CD8-positive, alpha-beta memory T cell (primary cell): ENCODE data around the gene IDH3B. TPM values are rescaled to one million over a fixed set of nuclear protein-coding genes. Genes with fewer than 3 reads are reported as not detected.

Experiments used
- CTCF ChIA-PET: fragments of 350-600 bp; sonication (Branson Sonifier 250); formaldehyde crosslinking; loops from one replicate; lab custom pipeline; 2021; ENCODE audit warnings: antibody characterized with exemption; lab: Charles Lee
- POLR2A ChIA-PET: fragments of 350-600 bp; sonication (Branson Sonifier 250); formaldehyde crosslinking; loops from one replicate; lab custom pipeline; 2021; ENCODE audit warnings: antibody characterized with exemption; lab: Charles Lee
- DNase-seq, 5 donors: peaks; one replicate each; pipeline versions ENCODE4 v3.0.0 to v3.0.0-alpha.2; 2020 to 2022; ENCODE audit warnings: mixed read lengths in 1 of 5
- H3K27ac ChIP-seq: one replicate; pipeline ENCODE4 v1.7.0; 2013; ENCODE audit warnings: low read depth, mild to moderate bottlenecking, low read length, moderate library complexity
- H3K27me3 ChIP-seq: 2 replicates; pipeline ENCODE4 v1.7.0; 2013; ENCODE audit warnings: low read length, mild to moderate bottlenecking; ENCODE audit not compliant: insufficient read depth, poor library complexity, severe bottlenecking
- H3K36me3 ChIP-seq: 2 replicates; pipeline ENCODE4 v1.7.0; 2013; ENCODE audit warnings: mild to moderate bottlenecking, low read length, moderate library complexity; ENCODE audit not compliant: insufficient read depth
- H3K4me1 ChIP-seq: 2 replicates; pipeline ENCODE4 v1.7.0; 2013; ENCODE audit warnings: mild to moderate bottlenecking, low read length, moderate library complexity; ENCODE audit not compliant: insufficient read depth
- H3K4me3 ChIP-seq: 2 replicates; pipeline ENCODE4 v1.7.0; 2013; ENCODE audit warnings: mild to moderate bottlenecking, low read length
- H3K9me3 ChIP-seq: 2 replicates; pipeline ENCODE4 v1.7.0; 2013; ENCODE audit warnings: mild to moderate bottlenecking, low read length
- H3K27ac Mint-ChIP-seq, 8 donors: one replicate each; pipeline ENCODE4 v1.8.0; 2020 to 2021; ENCODE audit warnings: mixed read lengths in 8 of 8, mild to moderate bottlenecking in 6 of 8, inconsistent platforms in 3 of 8, moderate library complexity in 3 of 8
- H3K27me3 Mint-ChIP-seq, 2 donors: one replicate each; pipeline ENCODE4 v1.8.0; 2020 to 2021; ENCODE audit warnings: mixed read lengths in 2 of 2, mild to moderate bottlenecking in 1 of 2, moderate library complexity in 1 of 2
- H3K36me3 Mint-ChIP-seq, 3 donors: one replicate each; pipeline ENCODE4 v1.8.0; 2020 to 2021; ENCODE audit warnings: mixed read lengths in 3 of 3, inconsistent platforms in 1 of 3, mild to moderate bottlenecking in 1 of 3
- H3K4me1 Mint-ChIP-seq, 3 donors: one replicate each; pipeline ENCODE4 v1.8.0; 2020 to 2021; ENCODE audit warnings: mixed read lengths in 3 of 3, inconsistent platforms in 1 of 3, mild to moderate bottlenecking in 1 of 3
- H3K4me3 Mint-ChIP-seq, 7 donors: one replicate each; pipeline ENCODE4 v1.8.0; 2020 to 2021; ENCODE audit warnings: mixed read lengths in 7 of 7, mild to moderate bottlenecking in 6 of 7, moderate library complexity in 4 of 7, inconsistent platforms in 2 of 7
- H3K9me3 Mint-ChIP-seq, 5 donors: one replicate each; pipeline ENCODE4 v1.8.0; 2020 to 2022; ENCODE audit warnings: mixed read lengths in 5 of 5, mild to moderate bottlenecking in 3 of 5, moderate library complexity in 2 of 5, inconsistent platforms in 1 of 5
- polyA plus RNA-seq: library from polyadenylated mRNA; unstranded; fragments of 300-500 nt; fragmentation: Illumina TruSeq; gene quantifications from one replicate; pipeline ENCODE4 v1.2.3, GENCODE V29; 2021
- total RNA-seq, 2 experiments: library from RNA; stranded (reverse); gene quantifications; one replicate each; pipeline ENCODE4 v1.2.3, GENCODE V29; 2021

Gene IDH3B
- total and polyA plus RNA-seq, 3 experiments from 2014 or later = 107 to 145 (median 138) TPM

DNA sequence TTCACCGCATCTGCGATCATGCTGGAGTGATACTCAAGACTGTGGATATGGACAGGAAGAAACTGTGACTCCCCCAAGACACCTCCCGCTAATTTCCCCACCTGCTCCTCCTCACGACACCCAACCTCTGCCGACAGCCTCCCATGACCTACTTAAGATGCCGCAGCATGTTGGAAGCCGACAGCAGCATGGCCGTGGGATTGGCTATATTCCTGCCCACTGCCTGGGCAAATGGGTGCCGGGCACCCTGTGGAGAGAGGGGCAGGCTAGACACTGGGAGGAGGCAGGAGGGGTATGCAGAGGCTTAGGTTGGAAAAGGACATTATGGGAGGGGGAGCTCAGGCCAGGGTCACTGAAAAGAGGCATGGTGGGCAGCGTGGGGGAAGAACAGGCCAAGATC lies 4.5 kb downstream of the IDH3B start:
- ChIA-PET CTCF (no interaction called here), POLR2A (no interaction called here)
- no peaks in the 10 kb centered on the region for H3K27me3 ChIP-seq
- Mint-ChIP-seq H3K36me3 (peaks cover 16 to 91% (median 40%) of the 10 kb centered on the region in 3 donors), H3K27me3 (peaks cover 0 to 2% of the 10 kb centered on the region in 2 donors), H3K4me3 (peak overlapping the region in 1 of 7 donors; percentile 76), H3K27ac (peak overlapping the region in 2 of 8 donors; percentile 74 to 82), H3K9me3 (no peaks in the 10 kb centered on the region), H3K4me1 (peaks cover 23 to 39% (median 31%) of the 10 kb centered on the region in 3 donors)
- peaks cover 78% of the 10 kb centered on the region for H3K36me3 ChIP-seq
- peaks cover 15% of the 10 kb centered on the region for H3K4me1 ChIP-seq
- H3K27ac ChIP-seq = no peak overlapping the region
- no peaks in the 10 kb centered on the region for H3K9me3 ChIP-seq
- H3K4me3 ChIP-seq = no peak overlapping the region
- DNase-seq = no peak

DNA sequence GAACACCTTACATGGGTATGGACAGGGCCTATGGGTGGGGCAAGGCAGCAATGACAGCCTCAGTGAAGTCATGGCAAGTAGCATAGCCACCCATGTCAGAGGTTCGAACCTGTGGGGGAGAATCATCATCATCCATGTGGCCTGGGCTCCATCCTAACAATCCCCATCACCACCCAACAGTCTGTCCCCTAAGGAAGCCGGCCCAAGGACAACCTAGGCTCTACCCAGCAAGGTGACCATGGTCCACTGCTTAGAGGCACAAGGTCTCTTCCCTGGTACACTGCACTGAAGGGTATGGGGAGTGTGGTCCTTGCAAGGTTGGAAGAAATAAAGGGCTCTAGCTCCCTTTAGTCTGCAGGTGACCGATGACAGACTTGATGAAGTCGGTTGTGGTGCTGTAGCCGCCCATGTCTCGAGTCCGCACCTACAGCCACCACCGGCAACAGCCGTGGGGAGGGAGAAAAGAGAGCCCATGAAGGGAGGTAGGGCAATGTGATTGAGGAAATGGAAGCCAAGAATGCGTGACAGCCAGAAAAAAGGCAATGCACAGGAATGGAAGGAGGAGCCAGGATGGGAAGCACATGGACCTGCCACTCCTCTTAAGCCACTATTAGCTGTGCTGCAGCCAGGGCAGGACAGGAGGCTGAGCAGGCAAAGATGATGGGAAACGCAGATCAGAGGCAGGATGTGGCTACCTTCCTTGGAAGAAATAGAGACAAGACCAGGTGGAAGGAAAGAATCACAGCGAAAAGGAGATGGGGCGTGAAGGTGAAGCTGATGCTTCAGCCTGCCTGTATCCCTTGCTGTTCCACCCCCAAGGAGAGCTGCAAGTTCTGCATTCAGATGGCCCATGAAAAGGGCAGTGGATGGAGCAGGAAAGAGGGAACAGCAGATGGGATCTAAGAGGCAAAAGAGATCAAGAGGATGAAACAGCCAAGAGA lies 5.3 kb downstream of the IDH3B start:
- H3K27me3 Mint-ChIP-seq = peaks cover 0 to 2% of the 10 kb centered on the region in 2 donors
- peak overlapping the region in 5 of 8 donors; percentile 0 to 82 (median 38) for H3K27ac Mint-ChIP-seq
- no peak overlapping the region for H3K27ac ChIP-seq
- H3K4me3 ChIP-seq = no peak overlapping the region
- H3K9me3 ChIP-seq = no peaks in the 10 kb centered on the region
- peak overlapping the region in 1 of 7 donors; percentile 76 for H3K4me3 Mint-ChIP-seq
- H3K36me3 Mint-ChIP-seq = peaks cover 18 to 96% (median 38%) of the 10 kb centered on the region in 3 donors
- ChIA-PET CTCF (no interaction called here), POLR2A (no interaction called here)
- H3K9me3 Mint-ChIP-seq = no peaks in the 10 kb centered on the region
- DNase-seq = no peak
- peaks cover 21% of the 10 kb centered on the region for H3K4me1 ChIP-seq
- peaks cover 26 to 40% (median 32%) of the 10 kb centered on the region in 3 donors for H3K4me1 Mint-ChIP-seq
- H3K36me3 ChIP-seq = peaks cover 86% of the 10 kb centered on the region
- no peaks in the 10 kb centered on the region for H3K27me3 ChIP-seq

DNA sequence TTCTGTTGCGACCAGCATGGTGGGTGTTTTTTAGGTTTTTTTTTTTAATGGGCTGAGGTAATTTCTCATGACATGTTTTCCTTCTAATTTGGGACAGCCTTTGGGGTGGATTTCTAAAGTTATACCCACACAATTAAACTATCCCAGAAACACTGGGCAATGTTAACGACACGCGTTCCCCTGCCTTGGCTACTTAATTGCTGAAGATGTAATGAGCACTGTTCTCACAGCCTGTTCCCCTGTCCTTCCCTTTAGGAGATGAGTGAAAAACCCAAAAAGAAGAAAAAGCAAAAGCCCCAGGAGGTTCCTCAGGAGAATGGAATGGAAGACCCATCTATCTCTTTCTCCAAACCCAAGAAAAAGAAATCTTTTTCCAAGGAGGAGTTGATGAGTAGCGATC lies 6.3 kb downstream of the IDH3B start:
- H3K27me3 ChIP-seq = no peaks in the 10 kb centered on the region
- Mint-ChIP-seq H3K36me3 (peaks cover 18 to 94% (median 38%) of the 10 kb centered on the region in 3 donors), H3K27ac (peak overlapping the region in 2 of 8 donors; percentile 43 to 82), H3K9me3 (no peaks in the 10 kb centered on the region), H3K4me3 (peak overlapping the region in 2 of 7 donors; percentile 61 to 76), H3K27me3 (peaks cover 0 to 2% of the 10 kb centered on the region in 2 donors), H3K4me1 (peaks cover 28 to 38% (median 31%) of the 10 kb centered on the region in 3 donors)
- CTCF ChIA-PET = interaction anchor here (2.1 kb wide), 1 partner anchor 11 kb away, joined by 6 read pairs; no protein-coding TSS in a partner anchor
- no peak for DNase-seq
- H3K9me3 ChIP-seq = no peaks in the 10 kb centered on the region
- POLR2A ChIA-PET = no interaction called here
- H3K4me1 ChIP-seq = peaks cover 20% of the 10 kb centered on the region
- H3K4me3 ChIP-seq = no peak overlapping the region
- no peak overlapping the region for H3K27ac ChIP-seq
- peaks cover 86% of the 10 kb centered on the region for H3K36me3 ChIP-seq

DNA sequence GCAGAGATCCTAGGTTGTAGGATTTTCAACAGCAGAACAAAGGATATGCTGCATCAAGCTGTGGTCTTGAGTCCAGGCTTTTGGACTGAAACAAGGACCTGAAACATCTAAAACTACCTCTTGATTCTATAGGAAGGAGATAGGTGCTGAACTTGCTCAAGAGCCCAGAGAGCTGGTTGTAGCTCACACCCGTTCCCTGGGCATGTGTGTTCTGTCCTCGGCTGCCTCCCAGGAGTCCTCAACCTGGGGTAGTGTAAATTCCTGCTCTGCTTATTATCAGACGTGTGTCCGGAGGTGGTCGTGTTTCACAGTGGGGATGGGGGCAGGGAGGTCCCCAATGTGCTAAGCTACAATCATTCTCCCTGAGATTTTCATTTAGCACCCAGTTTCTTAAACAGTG lies 6.8 kb downstream of the IDH3B start:
- Mint-ChIP-seq H3K4me3 (peak overlapping the region in 1 of 7 donors; percentile 76), H3K27ac (peak overlapping the region in 2 of 8 donors; percentile 68 to 82), H3K9me3 (no peaks in the 10 kb centered on the region), H3K27me3 (peaks cover 0 to 2% of the 10 kb centered on the region in 2 donors), H3K4me1 (peaks cover 27 to 36% (median 28%) of the 10 kb centered on the region in 3 donors), H3K36me3 (peaks cover 18 to 92% (median 37%) of the 10 kb centered on the region in 3 donors)
- no peak overlapping the region for H3K4me3 ChIP-seq
- ChIA-PET CTCF (interaction anchor here (2.1 kb wide), 1 partner anchor 10 kb away, joined by 6 read pairs; no protein-coding TSS in a partner anchor), POLR2A (no interaction called here)
- peaks cover 20% of the 10 kb centered on the region for H3K4me1 ChIP-seq
- H3K27me3 ChIP-seq = no peaks in the 10 kb centered on the region
- H3K27ac ChIP-seq = no peak overlapping the region
- DNase-seq = no peak
- no peaks in the 10 kb centered on the region for H3K9me3 ChIP-seq
- peaks cover 83% of the 10 kb centered on the region for H3K36me3 ChIP-seq

DNA sequence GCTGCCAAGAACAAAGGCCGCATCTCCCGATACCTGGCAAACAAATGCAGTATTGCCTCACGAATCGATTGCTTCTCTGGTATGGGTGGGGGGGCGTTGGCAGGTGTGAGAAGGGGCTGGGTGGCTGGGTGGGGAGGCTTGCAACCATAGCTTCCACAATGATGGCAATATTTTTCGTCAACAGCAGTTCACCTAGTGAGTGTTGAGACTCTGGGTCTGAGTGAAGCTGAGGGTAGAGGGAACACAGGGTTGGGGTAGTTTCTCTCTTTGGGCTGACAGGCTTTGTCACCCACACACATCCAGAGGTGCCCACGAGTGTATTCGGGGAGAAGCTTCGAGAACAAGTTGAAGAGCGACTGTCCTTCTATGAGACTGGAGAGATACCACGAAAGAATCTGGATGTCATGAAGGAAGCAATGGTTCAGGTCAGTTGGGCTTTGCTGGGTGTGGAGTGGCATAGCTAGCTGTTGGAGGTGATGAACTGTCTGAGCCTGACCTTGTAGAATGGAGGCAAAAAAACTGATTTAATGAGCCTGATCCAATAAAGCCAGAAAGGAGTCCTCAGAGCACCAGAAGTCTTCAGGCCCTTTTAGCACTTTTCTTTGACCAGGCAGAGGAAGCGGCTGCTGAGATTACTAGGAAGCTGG lies 7.4 kb downstream of the IDH3B start:
- peaks cover 18 to 85% (median 33%) of the 10 kb centered on the region in 3 donors for H3K36me3 Mint-ChIP-seq
- Histone ChIP-seq H3K4me1 (peaks cover 20% of the 10 kb centered on the region), H3K36me3 (peaks cover 76% of the 10 kb centered on the region), H3K27me3 (no peaks in the 10 kb centered on the region), H3K4me3 (no peak overlapping the region), H3K9me3 (no peaks in the 10 kb centered on the region), H3K27ac (no peak overlapping the region)
- CTCF ChIA-PET = interaction anchor here (2.1 kb wide), 1 partner anchor 9 kb away, joined by 6 read pairs; no protein-coding TSS in a partner anchor
- POLR2A ChIA-PET = no interaction called here
- peak overlapping the region in 2 of 8 donors; percentile 48 to 82 for H3K27ac Mint-ChIP-seq
- H3K27me3 Mint-ChIP-seq = peaks cover 0 to 4% of the 10 kb centered on the region in 2 donors
- H3K9me3 Mint-ChIP-seq = no peaks in the 10 kb centered on the region
- peaks cover 21 to 30% (median 23%) of the 10 kb centered on the region in 3 donors for H3K4me1 Mint-ChIP-seq
- H3K4me3 Mint-ChIP-seq = peak overlapping the region in 2 of 7 donors; percentile 48 to 60
- DNase-seq = no peak

DNA sequence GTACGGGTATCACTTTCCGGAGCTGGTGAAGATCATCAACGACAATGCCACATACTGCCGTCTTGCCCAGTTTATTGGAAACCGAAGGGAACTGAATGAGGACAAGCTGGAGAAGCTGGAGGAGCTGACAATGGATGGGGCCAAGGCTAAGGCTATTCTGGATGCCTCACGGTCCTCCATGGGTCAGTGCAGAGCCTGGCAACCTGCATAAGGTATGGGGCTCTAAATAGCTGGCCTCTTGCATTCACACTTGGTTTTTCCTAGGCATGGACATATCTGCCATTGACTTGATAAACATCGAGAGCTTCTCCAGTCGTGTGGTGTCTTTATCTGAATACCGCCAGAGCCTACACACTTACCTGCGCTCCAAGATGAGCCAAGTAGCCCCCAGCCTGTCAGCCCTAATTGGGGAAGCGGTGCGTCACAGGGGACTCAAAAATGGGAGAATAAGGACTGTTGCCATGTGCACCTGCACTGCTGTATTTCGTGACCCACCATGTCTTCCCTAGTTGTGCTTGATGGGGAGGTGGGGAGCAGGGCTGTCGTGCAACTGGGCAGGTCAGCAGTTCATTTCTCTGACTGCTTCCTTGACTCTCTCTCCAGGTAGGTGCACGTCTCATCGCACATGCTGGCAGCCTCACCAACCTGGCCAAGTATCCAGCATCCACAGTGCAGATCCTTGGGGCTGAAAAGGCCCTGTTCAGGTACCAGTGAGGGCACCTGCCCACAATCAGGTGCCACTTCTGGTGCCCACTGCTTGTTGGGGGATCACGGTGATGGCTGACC lies 8.5 kb downstream of the IDH3B start:
- no peaks in the 10 kb centered on the region for H3K27me3 ChIP-seq
- H3K27ac ChIP-seq = no peak overlapping the region
- Mint-ChIP-seq H3K4me1 (peaks cover 24 to 36% (median 27%) of the 10 kb centered on the region in 3 donors), H3K9me3 (no peaks in the 10 kb centered on the region), H3K27ac (peak overlapping the region in 5 of 8 donors; percentile 23 to 91 (median 82)), H3K36me3 (peaks cover 18 to 75% (median 28%) of the 10 kb centered on the region in 3 donors), H3K4me3 (peak overlapping the region in 1 of 7 donors; percentile 60), H3K27me3 (peaks cover 0 to 4% of the 10 kb centered on the region in 2 donors)
- ChIA-PET CTCF (interaction anchor here (2.1 kb wide), 1 partner anchor 8 kb away, joined by 6 read pairs; no protein-coding TSS in a partner anchor), POLR2A (interaction anchor here (5.0 kb wide), 1 partner anchor 9 kb away, joined by 70 read pairs; the partner anchor contains the start of gene IDH3B)
- peaks cover 28% of the 10 kb centered on the region for H3K4me1 ChIP-seq
- H3K9me3 ChIP-seq = no peaks in the 10 kb centered on the region
- H3K36me3 ChIP-seq = peaks cover 67% of the 10 kb centered on the region
- no peak for DNase-seq
- H3K4me3 ChIP-seq = no peak overlapping the region

DNA sequence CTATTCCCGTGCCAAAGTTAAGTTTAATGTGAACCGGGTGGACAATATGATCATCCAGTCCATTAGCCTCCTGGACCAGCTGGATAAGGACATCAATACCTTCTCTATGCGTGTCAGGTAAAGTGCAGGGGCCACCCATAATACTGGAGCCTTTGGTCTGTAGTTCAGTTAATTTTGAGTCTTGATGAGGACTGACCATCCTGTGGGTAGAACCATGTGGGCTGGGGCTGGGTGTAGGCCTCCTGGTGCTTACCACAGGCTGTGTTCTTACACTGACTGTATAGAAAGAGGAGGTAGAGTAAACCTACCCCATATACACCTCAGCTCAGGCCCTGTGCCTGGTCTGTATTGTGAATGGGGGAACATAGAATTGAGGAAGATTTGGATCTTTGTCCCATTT lies 9.2 kb downstream of the IDH3B start:
- no peak for DNase-seq
- CTCF ChIA-PET = no interaction called here
- POLR2A ChIA-PET = interaction anchor here (5.0 kb wide), 1 partner anchor 9 kb away, joined by 70 read pairs; the partner anchor contains the start of gene IDH3B
- Histone ChIP-seq H3K4me3 (no peak overlapping the region), H3K27ac (no peak overlapping the region), H3K27me3 (no peaks in the 10 kb centered on the region), H3K4me1 (peaks cover 28% of the 10 kb centered on the region), H3K36me3 (peaks cover 60% of the 10 kb centered on the region), H3K9me3 (no peaks in the 10 kb centered on the region)
- Mint-ChIP-seq H3K27me3 (peaks cover 0 to 4% of the 10 kb centered on the region in 2 donors), H3K27ac (peak overlapping the region; percentile 59 to 94 (median 83)), H3K4me3 (peak overlapping the region; percentile 87 to 94 (median 90)), H3K36me3 (peaks cover 18 to 68% (median 28%) of the 10 kb centered on the region in 3 donors), H3K4me1 (peaks cover 26 to 42% (median 30%) of the 10 kb centered on the region in 3 donors), H3K9me3 (no peaks in the 10 kb centered on the region)
